K562 (cell line): ENCODE measurements around the gene ANXA7. TPM values are rescaled to one million over a fixed set of nuclear protein-coding genes. Genes with fewer than 3 reads are reported as not detected.
A peak's percentile ranks its signal among the peaks of the same experiment; 100 is the strongest.

ENCODE experiments used
- ATF6 ChIP-seq: sonication (generic); formaldehyde crosslinking; IDR thresholded peaks from 2 replicates; pipeline ENCODE4 v1.4.0; 2020; ENCODE audit warnings: mild to moderate bottlenecking, missing genetic modification reagents
- EP300 ChIP-seq: IDR thresholded peaks from 2 replicates; pipeline ENCODE4 v1.6.1; 2012; ENCODE audit warnings: low read length, improper control_type of control experiment
- EZH2 ChIP-seq: IDR thresholded peaks from 2 replicates; pipeline ENCODE4 v1.6.1; 2012; ENCODE audit warnings: low read depth, mild to moderate bottlenecking, inconsistent platforms, low read length, borderline replicate concordance
- HDGF ChIP-seq: fragments of 450-650 bp; IDR thresholded peaks from 2 replicates; pipeline ENCODE4 v1.6.1; 2016
- HMBOX1 ChIP-seq: sonication (generic); IDR thresholded peaks from 2 replicates; pipeline ENCODE4 v1.6.1; 2016
- NR2C2 ChIP-seq, 2 experiments: fragments of 200-800 bp in 1 of 2; sonication (Bioruptor generic) in 1 of 2; sonication (generic) in 1 of 2; formaldehyde crosslinking in 1 of 2; IDR thresholded peaks; 2 replicates each; pipeline versions ENCODE4 v1.6.1 to v1.8.0; 2016 to 2022; ENCODE audit warnings: mild to moderate bottlenecking in 1 of 2, missing compliant biosample characterization in 1 of 2, missing genetic modification characterization in 1 of 2, missing genetic modification reagents in 1 of 2
- NRF1 ChIP-seq, 2 experiments: fragments of 450-650 bp; IDR thresholded peaks in 1 of 2; conservative IDR thresholded peaks in 1 of 2; 2 replicates each; pipeline ENCODE4 v1.6.1; 2014; ENCODE audit warnings: mild to moderate bottlenecking in 2 of 2
- RBM17 ChIP-seq: fragments of 200-400 bp; formaldehyde crosslinking; IDR thresholded peaks from 2 replicates; pipeline ENCODE4 v1.6.1; 2017; ENCODE audit warnings: low read depth, mild to moderate bottlenecking, low read length, borderline replicate concordance
- SMAD2 ChIP-seq: fragments of 150-350 bp; IDR thresholded peaks from 2 replicates; pipeline ENCODE4 v1.6.1; 2014; ENCODE audit warnings: low read depth, mild to moderate bottlenecking, low read length
- STAT5A ChIP-seq: IDR thresholded peaks from 2 replicates; pipeline ENCODE4 v1.6.1; 2012; ENCODE audit warnings: low read length, inconsistent platforms, borderline replicate concordance
- ZBTB9 ChIP-seq: fragments of 450-650 bp; formaldehyde crosslinking; IDR thresholded peaks from 2 replicates; pipeline ENCODE4 v1.4.0; 2020; ENCODE audit warnings: mild to moderate bottlenecking, moderate library complexity
- ZNF551 ChIP-seq: fragments of 250-450 bp; sonication (Bioruptor Pico); IDR thresholded peaks from 2 replicates; pipeline ENCODE4 v1.5.0; 2021; ENCODE audit warnings: mild to moderate bottlenecking, moderate library complexity
- ZNF644 ChIP-seq: fragments of 200-800 bp; sonication (Bioruptor generic); IDR thresholded peaks from 2 replicates; pipeline ENCODE4 v1.6.1; 2016; ENCODE audit warnings: low read depth, missing genetic modification characterization, missing compliant biosample characterization
- polyA plus RNA-seq, 8 experiments: library from polyadenylated mRNA; depleted of rRNA in 4 of 8; stranded (reverse) in 5 of 8; unstranded in 3 of 8; fragments of >200 nt; fragmentation: Nextera tagmentation in 2 of 8; fragmentation: Illumina TruSeq in 1 of 8; extraction: Ambion mirVana in 2 of 8; extraction: Trizol in 1 of 8; gene quantifications; 2 replicates each; pipeline versions ENCODE4 v1.2.1 to v1.2.3, GENCODE V29; 2011 to 2014; ENCODE audit warnings: inconsistent platforms in 1 of 8, missing spikeins in 1 of 8
- total RNA-seq, 7 experiments: library from RNA; depleted of rRNA in 6 of 7; stranded (reverse); fragments of >200 nt in 6 of 7; fragmentation: Illumina TruSeq in 2 of 7; extraction: Trizol in 2 of 7; gene quantifications; 2 replicates each; pipeline versions ENCODE4 v1.2.1 to v1.2.3, GENCODE V29; 2011 to 2021; ENCODE audit warnings: low replicate concordance in 1 of 7

The ANXA7 gene
- total and polyA plus RNA-seq, 9 of the 15 experiments (the other 6 are each of a cell fraction or from before 2014, with no cell fraction given) = 81.6 to 157 (median 122) TPM

- TF ChIP-seq HMBOX1 = no peak
- no peak for TF ChIP-seq RBM17
- TF ChIP-seq ATF6 (CRISPR knock-in tag) = 0 out of 2 replicates have a peak, but pooled peaks have one; percentile 71
- peak; percentile 61 to 70 for TF ChIP-seq NRF1 (conservative IDR thresholded peaks at IDR 0.05 in 1 of 2, IDR thresholded peaks at IDR 0.05 in 1 of 2)
- no peak for TF ChIP-seq ZNF551 (CRISPR knock-in tag)
- no peak for TF ChIP-seq ZNF644 (tag)
- TF ChIP-seq EZH2 = no peak
- no peak for TF ChIP-seq SMAD2
- TF ChIP-seq HDGF = 0 out of 2 replicates have a peak, but pooled peaks have one; percentile 23
- TF ChIP-seq STAT5A = no peak; the same call in 1 of the 2 replicates
- TF ChIP-seq ZBTB9 (CRISPR knock-in tag) = peak; percentile 47; the same call in 1 of the 2 replicates
- no peak for TF ChIP-seq EP300
- peak; percentile 69 for TF ChIP-seq NR2C2 (CRISPR knock-in tag; IDR thresholded peaks at IDR 0.05)
- peak; percentile 49; the same call in 1 of the 2 replicates for TF ChIP-seq NR2C2 (tag; IDR thresholded peaks at IDR 0.05)
- TF ChIP-seq, all 486 proteins: peak for 178
These were observed at the start of gene ANXA7 (continued) for GRCh38 chr10:73413528-73414229.
